Astrocyte (in vitro differentiated cells and primary cell): ENCODE measurements around the gene MEGF10. TPM values are rescaled to one million over a fixed set of nuclear protein-coding genes. Genes with fewer than 3 reads are reported as not detected.

Source experiments
- DNase-seq: peaks from one replicate; pipeline ENCODE4 v3.0.0-alpha.2; 2010; ENCODE audit warnings: low read depth
- FAIRE-seq: peaks from 2 replicates; lab custom pipeline; 2011; peaks lifted over from hg19 to GRCh38; lab: Jason Lieb, UNC
- H2AFZ ChIP-seq: 2 replicates; pipeline ENCODE4 v1.6.0; 2012; ENCODE audit warnings: low read depth, low read length, inconsistent platforms
- H3K27ac ChIP-seq: 2 replicates; pipeline ENCODE4 v1.5.1; 2011; ENCODE audit warnings: low read depth, low read length, inconsistent platforms
- H3K27me3 ChIP-seq: 2 replicates; pipeline ENCODE4 v1.6.0; 2011; ENCODE audit warnings: low read length, inconsistent platforms; ENCODE audit not compliant: insufficient read depth
- H3K36me3 ChIP-seq: 2 replicates; pipeline ENCODE4 v1.5.1; 2011; ENCODE audit warnings: low read length, inconsistent platforms; ENCODE audit not compliant: insufficient read depth
- H3K4me1 ChIP-seq: 2 replicates; pipeline ENCODE4 v1.5.1; 2011; ENCODE audit warnings: low read length, inconsistent platforms; ENCODE audit not compliant: insufficient read depth
- H3K4me2 ChIP-seq: 2 replicates; pipeline ENCODE4 v1.6.0; 2012; ENCODE audit warnings: low read length, inconsistent platforms
- H3K4me3 ChIP-seq: 2 replicates; pipeline ENCODE4 v1.5.1; 2011; ENCODE audit warnings: low read depth, mild to moderate bottlenecking, low read length, inconsistent platforms; ENCODE audit not compliant: insufficient read depth
- H3K79me2 ChIP-seq: 2 replicates; pipeline ENCODE4 v1.6.0; 2012; ENCODE audit warnings: mild to moderate bottlenecking, low read length, inconsistent platforms; ENCODE audit not compliant: insufficient read depth
- H3K9ac ChIP-seq: 2 replicates; pipeline ENCODE4 v1.6.0; 2012; ENCODE audit warnings: mild to moderate bottlenecking, low read length, inconsistent platforms
- H3K9me3 ChIP-seq: 2 replicates; pipeline ENCODE4 v1.5.1; 2012; ENCODE audit warnings: low read depth, mild to moderate bottlenecking, low read length, inconsistent platforms; ENCODE audit not compliant: insufficient read depth
- H4K20me1 ChIP-seq: 2 replicates; pipeline ENCODE4 v1.6.0; 2012; ENCODE audit warnings: low read length, inconsistent platforms; ENCODE audit not compliant: insufficient read depth
- H3K27ac Mint-ChIP-seq: one replicate; pipeline ENCODE4 v1.8.0; 2021; ENCODE audit warnings: mild to moderate bottlenecking, mixed read lengths; ENCODE audit not compliant: unreplicated experiment
- H3K27me3 Mint-ChIP-seq: one replicate; pipeline ENCODE4 v1.8.0; 2021; ENCODE audit warnings: low read depth, mixed read lengths; ENCODE audit not compliant: unreplicated experiment
- H3K36me3 Mint-ChIP-seq: one replicate; pipeline ENCODE4 v1.8.0; 2021; ENCODE audit warnings: low read depth, mixed read lengths; ENCODE audit not compliant: unreplicated experiment
- H3K4me1 Mint-ChIP-seq: one replicate; pipeline ENCODE4 v1.8.0; 2021; ENCODE audit warnings: low read depth, mixed read lengths; ENCODE audit not compliant: unreplicated experiment
- H3K4me3 Mint-ChIP-seq: one replicate; pipeline ENCODE4 v1.8.0; 2021; ENCODE audit warnings: mild to moderate bottlenecking, moderate library complexity, mixed read lengths; ENCODE audit not compliant: unreplicated experiment
- H3K9me3 Mint-ChIP-seq: one replicate; pipeline ENCODE4 v1.8.0; 2021; ENCODE audit warnings: mild to moderate bottlenecking, mixed read lengths; ENCODE audit not compliant: unreplicated experiment
- EZH2 ChIP-seq: IDR thresholded peaks from 2 replicates; pipeline ENCODE4 v1.6.1; 2012; ENCODE audit warnings: mild to moderate bottlenecking, low read length, inconsistent platforms; ENCODE audit not compliant: insufficient read depth
- total RNA-seq: library from RNA; stranded (reverse); gene quantifications from 2 replicates; pipeline ENCODE4 v1.2.1, GENCODE V29; 2021
- TF ChIP-seq, protein P1 (sequence below): IDR thresholded peaks from 2 replicates; pipeline ENCODE4 v1.5.1; 2011; ENCODE audit warnings: low read depth, mild to moderate bottlenecking, inconsistent platforms, low read length, moderate library complexity; ENCODE audit not compliant: insufficient read depth

Gene MEGF10
- total RNA-seq, 1 donor from 2014 or later: 15.8 TPM

DNA sequence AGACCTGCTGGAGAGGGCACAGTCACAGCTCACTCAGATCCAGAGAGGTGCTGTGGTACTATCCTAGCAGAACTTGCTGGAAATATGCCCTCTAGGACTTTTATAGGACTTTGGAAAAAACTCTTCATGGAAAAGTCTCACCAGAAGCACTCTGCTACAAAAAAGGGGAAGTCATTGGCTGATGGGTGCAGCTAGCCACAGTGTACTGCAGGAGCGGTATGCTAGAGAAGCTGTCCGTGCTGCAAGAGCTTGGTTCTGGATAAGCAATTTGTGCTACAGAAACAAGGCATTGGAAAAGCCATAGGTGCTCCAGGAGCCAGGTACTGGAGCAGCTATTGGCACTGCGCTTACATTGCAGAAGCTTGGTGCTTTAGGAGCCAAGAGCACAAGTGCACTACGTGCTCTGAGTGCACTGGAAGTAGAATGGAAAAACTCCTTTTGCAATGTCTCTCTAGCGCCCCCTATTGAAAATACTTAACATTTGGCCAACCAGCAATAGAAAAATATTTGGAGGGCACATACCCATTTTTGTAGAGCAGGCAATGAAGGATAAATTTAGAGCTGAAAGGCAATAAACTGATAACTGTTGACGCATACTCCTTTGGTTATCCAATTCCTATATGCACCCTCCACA lies 83.4 kb downstream of the MEGF10 start:
- Histone ChIP-seq H3K9ac (no peak overlapping the region), H3K4me1 (peaks cover 14% of the 10 kb centered on the region), H3K9me3 (peaks cover 5% of the 10 kb centered on the region), H3K36me3 (no peaks in the 10 kb centered on the region), H3K79me2 (no peaks in the 10 kb centered on the region), H3K4me2 (no peak overlapping the region), H2AFZ (no peak overlapping the region), H3K4me3 (no peak overlapping the region), H3K27me3 (peaks cover 29% of the 10 kb centered on the region), H3K27ac (no peak overlapping the region), H4K20me1 (no peaks in the 10 kb centered on the region)
- H3K27me3 Mint-ChIP-seq: no peaks in the 10 kb centered on the region
- H3K9me3 Mint-ChIP-seq: no peaks in the 10 kb centered on the region
- H3K36me3 Mint-ChIP-seq: no peaks in the 10 kb centered on the region
- no peak overlapping the region for H3K4me3 Mint-ChIP-seq
- FAIRE-seq: no peak
- H3K4me1 Mint-ChIP-seq: peaks cover 21% of the 10 kb centered on the region
- TF ChIP-seq EZH2: no peak
- TF ChIP-seq, protein P1, sequence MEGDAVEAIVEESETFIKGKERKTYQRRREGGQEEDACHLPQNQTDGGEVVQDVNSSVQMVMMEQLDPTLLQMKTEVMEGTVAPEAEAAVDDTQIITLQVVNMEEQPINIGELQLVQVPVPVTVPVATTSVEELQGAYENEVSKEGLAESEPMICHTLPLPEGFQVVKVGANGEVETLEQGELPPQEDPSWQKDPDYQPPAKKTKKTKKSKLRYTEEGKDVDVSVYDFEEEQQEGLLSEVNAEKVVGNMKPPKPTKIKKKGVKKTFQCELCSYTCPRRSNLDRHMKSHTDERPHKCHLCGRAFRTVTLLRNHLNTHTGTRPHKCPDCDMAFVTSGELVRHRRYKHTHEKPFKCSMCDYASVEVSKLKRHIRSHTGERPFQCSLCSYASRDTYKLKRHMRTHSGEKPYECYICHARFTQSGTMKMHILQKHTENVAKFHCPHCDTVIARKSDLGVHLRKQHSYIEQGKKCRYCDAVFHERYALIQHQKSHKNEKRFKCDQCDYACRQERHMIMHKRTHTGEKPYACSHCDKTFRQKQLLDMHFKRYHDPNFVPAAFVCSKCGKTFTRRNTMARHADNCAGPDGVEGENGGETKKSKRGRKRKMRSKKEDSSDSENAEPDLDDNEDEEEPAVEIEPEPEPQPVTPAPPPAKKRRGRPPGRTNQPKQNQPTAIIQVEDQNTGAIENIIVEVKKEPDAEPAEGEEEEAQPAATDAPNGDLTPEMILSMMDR: peak; percentile 28
- H3K27ac Mint-ChIP-seq: no peak overlapping the region
- DNase-seq: no peak

DNA sequence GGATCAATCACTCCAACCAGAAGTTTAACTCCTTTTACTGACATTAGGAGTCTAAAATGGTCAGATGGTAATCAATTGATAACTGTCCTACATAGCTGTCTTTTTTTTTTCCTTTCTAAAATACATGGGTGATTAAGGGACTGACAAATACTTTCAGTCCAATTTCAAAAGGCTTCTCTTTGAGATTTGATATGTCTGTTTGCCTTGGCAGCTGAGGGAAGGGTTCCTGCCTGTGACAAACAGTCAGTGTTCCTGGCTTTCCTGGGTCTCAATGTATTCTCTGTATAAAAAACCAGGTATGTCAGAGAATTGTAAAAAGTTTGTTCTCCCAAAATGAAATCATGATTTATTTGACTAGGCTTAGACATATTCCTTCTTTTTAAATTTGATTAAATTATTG lies 84.5 kb downstream of the MEGF10 start:
- DNase-seq: no peak
- no peak overlapping the region for H3K27ac Mint-ChIP-seq
- H3K36me3 Mint-ChIP-seq: no peaks in the 10 kb centered on the region
- no peak for FAIRE-seq
- no peak overlapping the region for H3K27ac ChIP-seq
- no peak overlapping the region for H3K4me2 ChIP-seq
- peaks cover 16% of the 10 kb centered on the region for H3K4me1 Mint-ChIP-seq
- peaks cover 5% of the 10 kb centered on the region for H3K9me3 ChIP-seq
- H3K36me3 ChIP-seq: no peaks in the 10 kb centered on the region
- TF ChIP-seq, protein P1: no peak
- H3K4me1 ChIP-seq: peaks cover 14% of the 10 kb centered on the region
- H3K9me3 Mint-ChIP-seq: no peaks in the 10 kb centered on the region
- no peaks in the 10 kb centered on the region for H4K20me1 ChIP-seq
- H2AFZ ChIP-seq: no peak overlapping the region
- no peaks in the 10 kb centered on the region for H3K27me3 Mint-ChIP-seq
- H3K79me2 ChIP-seq: no peaks in the 10 kb centered on the region
- H3K9ac ChIP-seq: no peak overlapping the region
- H3K27me3 ChIP-seq: peaks cover 23% of the 10 kb centered on the region
- no peak overlapping the region for H3K4me3 Mint-ChIP-seq
- no peak overlapping the region for H3K4me3 ChIP-seq

DNA sequence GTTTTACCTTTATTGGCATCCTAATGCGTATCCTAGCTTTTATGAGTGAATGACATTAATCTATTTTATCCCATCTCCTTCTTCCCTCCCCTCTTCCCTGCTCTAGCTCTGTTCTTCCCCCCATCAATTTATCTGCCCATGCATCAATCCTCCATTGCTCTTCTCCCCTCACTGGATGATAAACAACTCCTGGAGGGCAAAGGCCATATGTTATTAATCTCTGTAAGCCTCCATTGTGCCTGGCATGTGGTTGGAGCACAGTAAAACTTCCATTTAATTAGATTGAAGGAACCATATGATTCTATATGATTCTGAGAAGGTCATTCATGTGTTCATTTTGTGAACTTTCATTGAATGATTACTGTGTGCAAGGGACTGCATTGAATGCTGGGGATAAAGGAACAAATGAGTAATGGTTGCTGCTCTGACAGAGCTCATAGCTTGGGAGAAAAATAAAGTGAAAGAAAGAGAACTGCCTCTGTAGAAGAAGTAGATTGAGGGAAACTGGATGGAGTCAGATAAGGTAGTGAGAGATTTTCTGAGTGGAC lies 85.0 kb downstream of the MEGF10 start:
- no peak for FAIRE-seq
- Mint-ChIP-seq H3K27me3 (no peaks in the 10 kb centered on the region), H3K4me3 (no peak overlapping the region), H3K9me3 (no peaks in the 10 kb centered on the region), H3K4me1 (peaks cover 15% of the 10 kb centered on the region), H3K27ac (no peak overlapping the region), H3K36me3 (no peaks in the 10 kb centered on the region)
- H3K27me3 ChIP-seq: peaks cover 23% of the 10 kb centered on the region
- no peaks in the 10 kb centered on the region for H3K79me2 ChIP-seq
- H3K36me3 ChIP-seq: no peaks in the 10 kb centered on the region
- no peaks in the 10 kb centered on the region for H4K20me1 ChIP-seq
- H3K9ac ChIP-seq: no peak overlapping the region
- H3K27ac ChIP-seq: no peak overlapping the region
- no peak overlapping the region for H3K4me3 ChIP-seq
- peaks cover 13% of the 10 kb centered on the region for H3K4me1 ChIP-seq
- no peak overlapping the region for H2AFZ ChIP-seq
- TF ChIP-seq, protein P1: no peak
- no peak for TF ChIP-seq EZH2
- peaks cover 5% of the 10 kb centered on the region for H3K9me3 ChIP-seq
- H3K4me2 ChIP-seq: no peak overlapping the region
- no peak for DNase-seq
